GM12891 (cell line): ENCODE data around the gene TMEM207.

ENCODE experiments used
- PAX5 ChIP-seq: IDR thresholded peaks from 2 replicates; pipeline ENCODE4 v1.6.1; 2011; ENCODE audit warnings: low read length, moderate library complexity, mild to moderate bottlenecking; ENCODE audit not compliant: insufficient read depth, severe bottlenecking
- POLR2A ChIP-seq: IDR thresholded peaks from 2 replicates; pipeline ENCODE4 v1.6.1; 2011; ENCODE audit warnings: low read depth, low read length, control low read depth
- POLR2AphosphoS5 ChIP-seq: IDR thresholded peaks from 2 replicates; pipeline ENCODE4 v1.6.1; 2011; ENCODE audit warnings: low read depth, low read length, control low read depth
- POU2F2 ChIP-seq: IDR thresholded peaks from 2 replicates; pipeline ENCODE4 v1.6.1; 2011; ENCODE audit warnings: low read depth, mild to moderate bottlenecking, control low read depth, low read length, moderate library complexity
- SPI1 ChIP-seq: IDR thresholded peaks from 2 replicates; pipeline ENCODE4 v1.6.1; 2011; ENCODE audit warnings: low read depth, low read length, control low read depth
- TAF1 ChIP-seq: IDR thresholded peaks from 2 replicates; pipeline ENCODE4 v1.6.1; 2011; ENCODE audit warnings: low read depth, low read length, control low read depth

- no peak for TF ChIP-seq POLR2AphosphoS5
- no peak for TF ChIP-seq SPI1
- no peak for TF ChIP-seq POLR2A
- TF ChIP-seq POU2F2: no peak
- no peak for TF ChIP-seq TAF1
- no peak for TF ChIP-seq PAX5
These were observed 14.1 kb downstream of the TMEM207 start for GRCh38 chr3:190435618-190436017.
